Vagina (tissue), 2 donors: ENCODE measurements around the gene UNC119B. TPM values are rescaled to one million over a fixed set of nuclear protein-coding genes. Genes with fewer than 3 reads are reported as not detected.
A peak's percentile ranks its signal among the peaks of the same experiment; 100 is the strongest.

Experiments
- DNase-seq, 2 donors: peaks; one replicate each; pipeline ENCODE4 v3.0.0-alpha.2; 2017; ENCODE audit errors: extremely low spot score in 2 of 2
- H3K27ac ChIP-seq: fragments of 200-600 bp; sonication (generic); one replicate; pipeline ENCODE4 v1.5.1; 2019
- H3K27me3 ChIP-seq: fragments of 200-600 bp; sonication (generic); one replicate; pipeline ENCODE4 v1.5.1; 2019
- H3K36me3 ChIP-seq, 2 donors: fragments of 200-600 bp; sonication (generic); one replicate each; pipeline ENCODE4 v1.5.1; 2017 to 2019
- H3K4me1 ChIP-seq: fragments of 200-600 bp; sonication (generic); one replicate; pipeline ENCODE4 v1.5.1; 2019
- H3K4me3 ChIP-seq, 2 donors: fragments of 200-600 bp; sonication (generic); 1 replicate in 1 of 2; 2 replicates in 1 of 2; pipeline ENCODE4 v1.5.1; 2016 to 2019
- H3K9me3 ChIP-seq: fragments of 200-600 bp; sonication (generic); one replicate; pipeline ENCODE4 v1.5.1; 2019
- CTCF ChIP-seq, 3 experiments: fragments of 450-650 bp in 2 of 3; fragments of 200-600 bp in 1 of 3; sonication (generic) in 1 of 3; IDR thresholded peaks; one replicate each; pipeline ENCODE4 v1.5.1; 2017 to 2019; ENCODE audit warnings: antibody characterized with exemption in 3 of 3, mild to moderate bottlenecking in 2 of 3, moderate library complexity in 2 of 3
- POLR2A ChIP-seq, 2 donors: fragments of 450-650 bp; IDR thresholded peaks; one replicate each; pipeline ENCODE4 v1.6.1; 2017; ENCODE audit warnings: antibody characterized with exemption in 2 of 2, mild to moderate bottlenecking in 2 of 2, moderate library complexity in 2 of 2
- POLR2AphosphoS5 ChIP-seq, 2 donors: sonication (generic); formaldehyde crosslinking; IDR thresholded peaks; one replicate each; pipeline ENCODE4 v1.9.0; 2017; ENCODE audit warnings: antibody characterized with exemption in 2 of 2, mild to moderate bottlenecking in 2 of 2, low read depth in 1 of 2; ENCODE audit not compliant: insufficient read depth in 1 of 2
- intact Hi-C: fragments of 100-400 bp; cut with DNase I; formaldehyde crosslinking; loops from one replicate; pipeline ENCODE4 v1.15.1; 2023
- total RNA-seq: library from RNA; depleted of rRNA; stranded (reverse); fragments of >200 nt; gene quantifications from one replicate; pipeline ENCODE4 v1.2.3, GENCODE V29; 2016

UNC119B gene
- total RNA-seq, 1 donor from 2014 or later: 16.0 TPM

- H3K9me3 ChIP-seq: no peaks in the 10 kb centered on the region
- no peak for DNase-seq
- peaks cover 0 to 74% of the 10 kb centered on the region in 2 donors for H3K36me3 ChIP-seq
- H3K4me3 ChIP-seq: no peak overlapping the region
- H3K27me3 ChIP-seq: no peaks in the 10 kb centered on the region
- no peak overlapping the region for H3K27ac ChIP-seq
- TF ChIP-seq POLR2AphosphoS5 (IDR thresholded peaks at IDR 0.05; ENCODE audit: insufficient read depth in 1 of 2, low read depth in 1 of 2) (no peak), CTCF (IDR thresholded peaks at IDR 0.05) (no peak), POLR2A (IDR thresholded peaks at IDR 0.05) (no peak)
- intact Hi-C loops: no loop called here
- peaks cover 9% of the 10 kb centered on the region for H3K4me1 ChIP-seq
These were observed 8.8 kb downstream of the UNC119B start for GRCh38 chr12:120719072-120719471.

- Histone ChIP-seq H3K9me3 (no peaks in the 10 kb centered on the region), H3K36me3 (peaks cover 0 to 68% of the 10 kb centered on the region in 2 donors), H3K4me1 (peaks cover 11% of the 10 kb centered on the region), H3K4me3 (no peak overlapping the region), H3K27me3 (no peaks in the 10 kb centered on the region), H3K27ac (peak overlapping the region; percentile 72)
- no peak for TF ChIP-seq POLR2A (IDR thresholded peaks at IDR 0.05)
- no peak for TF ChIP-seq CTCF (IDR thresholded peaks at IDR 0.05)
- no peak for TF ChIP-seq POLR2AphosphoS5 (IDR thresholded peaks at IDR 0.05; ENCODE audit: insufficient read depth in 1 of 2, low read depth in 1 of 2)
- DNase-seq: no peak
- intact Hi-C loops: no loop called here
These were observed 9.4 kb downstream of the UNC119B start for GRCh38 chr12:120719496-120720233.

- no peaks in the 10 kb centered on the region for H3K9me3 ChIP-seq
- peaks cover 0 to 63% of the 10 kb centered on the region in 2 donors for H3K36me3 ChIP-seq
- TF ChIP-seq POLR2AphosphoS5 (IDR thresholded peaks at IDR 0.05; ENCODE audit: insufficient read depth in 1 of 2, low read depth in 1 of 2) (peak; percentile 30 to 41), POLR2A (IDR thresholded peaks at IDR 0.05) (no peak), CTCF (IDR thresholded peaks at IDR 0.05) (no peak)
- H3K27ac ChIP-seq: peak overlapping the region; percentile 72
- DNase-seq: no peak
- no peaks in the 10 kb centered on the region for H3K27me3 ChIP-seq
- H3K4me1 ChIP-seq: peaks cover 18% of the 10 kb centered on the region
- intact Hi-C loops: no loop called here
- no peak overlapping the region for H3K4me3 ChIP-seq
These were observed 10.2 kb downstream of the UNC119B start for GRCh38 chr12:120720234-120720986.

GRCh38 chr12:120720987-120721801 is 10.9 kb downstream of the UNC119B start:
- peaks cover 0 to 55% of the 10 kb centered on the region in 2 donors for H3K36me3 ChIP-seq
- TF ChIP-seq POLR2A (IDR thresholded peaks at IDR 0.05) (no peak), CTCF (IDR thresholded peaks at IDR 0.05) (no peak), POLR2AphosphoS5 (IDR thresholded peaks at IDR 0.05; ENCODE audit: insufficient read depth in 1 of 2, low read depth in 1 of 2) (no peak)

More at GRCh38 chr12:120720987-120721801, 10.9 kb downstream of the UNC119B start:
- H3K27me3 ChIP-seq: no peaks in the 10 kb centered on the region
- H3K4me1 ChIP-seq: peaks cover 22% of the 10 kb centered on the region
- DNase-seq: no peak
- peak overlapping the region; percentile 72 for H3K27ac ChIP-seq
- intact Hi-C loops: no loop called here
- no peaks in the 10 kb centered on the region for H3K9me3 ChIP-seq
- H3K4me3 ChIP-seq: no peak overlapping the region
